RPMI7951 (cell line): ENCODE data around the gene ADARB1. TPM values are rescaled to one million over a fixed set of nuclear protein-coding genes. Genes with fewer than 3 reads are reported as not detected.

ENCODE experiments used
- DNase-seq: peaks from one replicate; pipeline ENCODE4 v3.0.0-alpha.2; 2012; ENCODE audit warnings: low read depth
- total RNA-seq: library from RNA; depleted of rRNA; stranded (reverse); fragments of >200 nt; shearing (Covaris generic); gene quantifications from 2 replicates; pipeline ENCODE4 v1.2.3, GENCODE V29; 2014

The ADARB1 gene
- total RNA-seq, 1 experiment from 2014 or later = 1.2 TPM

GRCh38 chr21:45054227-45054926, 20.0 kb upstream of the ADARB1 start:
- no peak for DNase-seq

- DNase-seq = no peak
Measured at GRCh38 chr21:45054927-45055612, 19.3 kb upstream of the ADARB1 start.

- no peak for DNase-seq
Measured at GRCh38 chr21:45055861-45056260, 18.5 kb upstream of the ADARB1 start.

- no peak for DNase-seq
Measured at GRCh38 chr21:45056296-45056904, 18.0 kb upstream of the ADARB1 start.

- DNase-seq = no peak
Measured at GRCh38 chr21:45056917-45057560, 17.3 kb upstream of the ADARB1 start.

GRCh38 chr21:45057886-45058285, 16.5 kb upstream of the ADARB1 start:
- no peak for DNase-seq

GRCh38 chr21:45059121-45059520, 15.3 kb upstream of the ADARB1 start:
- DNase-seq = no peak

- no peak for DNase-seq
Measured at GRCh38 chr21:45060089-45060488, 14.3 kb upstream of the ADARB1 start.

- DNase-seq = no peak
Measured at GRCh38 chr21:45060675-45061311, 13.6 kb upstream of the ADARB1 start.

- no peak for DNase-seq
Measured at GRCh38 chr21:45064091-45064490, 10.3 kb upstream of the ADARB1 start.

GRCh38 chr21:45064618-45065399, 9.6 kb upstream of the ADARB1 start:
- DNase-seq = no peak

GRCh38 chr21:45067462-45068285, 6.7 kb upstream of the ADARB1 start:
- no peak for DNase-seq

- DNase-seq = no peak
Measured at GRCh38 chr21:45069085-45069484, 5.3 kb upstream of the ADARB1 start.

- no peak for DNase-seq
Measured at GRCh38 chr21:45069711-45070110, 4.7 kb upstream of the ADARB1 start.

GRCh38 chr21:45071078-45071873, 3.1 kb upstream of the ADARB1 start:
- DNase-seq = no peak

- no peak for DNase-seq
Measured at GRCh38 chr21:45071874-45072737, 2.3 kb upstream of the ADARB1 start.

GRCh38 chr21:45072738-45073300, 1.6 kb upstream of the ADARB1 start:
- DNase-seq = no peak
